ENCODE measurements around the gene LRRC14B.
A peak's percentile ranks its signal among the peaks of the same experiment; 100 is the strongest.

DNA sequence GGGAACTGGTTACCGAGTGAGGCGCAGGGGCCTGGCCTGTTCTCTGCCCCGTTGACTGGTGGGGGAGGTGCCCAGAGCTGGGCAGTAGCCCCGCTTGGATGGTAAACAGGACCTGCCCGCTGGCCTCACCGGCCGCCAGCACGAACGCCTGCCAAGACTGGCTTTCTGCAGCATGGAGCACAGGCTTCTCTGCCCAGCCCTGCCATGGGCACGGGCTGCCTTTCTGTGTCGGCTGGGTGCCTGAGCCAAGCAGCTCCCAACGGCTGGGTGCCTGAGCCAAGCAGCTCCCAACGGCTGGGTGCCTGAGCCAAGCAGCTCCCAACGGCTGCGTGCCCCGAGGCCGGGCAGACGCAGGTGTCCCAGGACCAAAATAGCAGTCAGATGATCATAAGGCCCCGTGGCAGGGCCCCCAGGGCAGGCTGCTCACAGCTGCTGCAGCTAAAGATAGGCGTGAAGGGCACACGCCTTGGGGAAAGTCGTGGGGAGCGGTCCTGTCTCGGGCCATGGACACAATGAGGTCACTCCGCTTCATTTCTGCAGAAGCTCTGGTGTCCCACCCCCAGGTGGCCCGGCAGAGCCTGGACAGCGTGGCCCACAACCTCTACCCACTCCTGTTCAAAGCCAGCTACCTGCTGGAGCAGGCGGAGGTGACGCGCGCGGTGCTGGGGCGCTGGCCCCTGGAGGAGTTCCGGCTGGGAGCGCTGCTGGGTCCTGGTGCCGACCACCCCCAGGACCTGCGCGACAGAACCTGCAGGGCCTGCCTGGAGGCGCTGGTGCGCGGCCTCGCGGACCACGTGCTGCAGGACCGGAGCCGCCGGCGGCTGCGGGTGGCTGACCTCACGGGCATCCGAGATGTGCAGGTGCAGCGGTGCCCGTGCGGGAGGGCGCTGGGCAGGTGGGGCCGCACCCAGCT lies at the start of gene LRRC14B:
- TF ChIP-seq, protein P1, sequence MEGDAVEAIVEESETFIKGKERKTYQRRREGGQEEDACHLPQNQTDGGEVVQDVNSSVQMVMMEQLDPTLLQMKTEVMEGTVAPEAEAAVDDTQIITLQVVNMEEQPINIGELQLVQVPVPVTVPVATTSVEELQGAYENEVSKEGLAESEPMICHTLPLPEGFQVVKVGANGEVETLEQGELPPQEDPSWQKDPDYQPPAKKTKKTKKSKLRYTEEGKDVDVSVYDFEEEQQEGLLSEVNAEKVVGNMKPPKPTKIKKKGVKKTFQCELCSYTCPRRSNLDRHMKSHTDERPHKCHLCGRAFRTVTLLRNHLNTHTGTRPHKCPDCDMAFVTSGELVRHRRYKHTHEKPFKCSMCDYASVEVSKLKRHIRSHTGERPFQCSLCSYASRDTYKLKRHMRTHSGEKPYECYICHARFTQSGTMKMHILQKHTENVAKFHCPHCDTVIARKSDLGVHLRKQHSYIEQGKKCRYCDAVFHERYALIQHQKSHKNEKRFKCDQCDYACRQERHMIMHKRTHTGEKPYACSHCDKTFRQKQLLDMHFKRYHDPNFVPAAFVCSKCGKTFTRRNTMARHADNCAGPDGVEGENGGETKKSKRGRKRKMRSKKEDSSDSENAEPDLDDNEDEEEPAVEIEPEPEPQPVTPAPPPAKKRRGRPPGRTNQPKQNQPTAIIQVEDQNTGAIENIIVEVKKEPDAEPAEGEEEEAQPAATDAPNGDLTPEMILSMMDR (IDR thresholded peaks at IDR 0.05; ENCODE audit: insufficient read depth, low read length), result no peak
- TF ChIP-seq GABPA (IDR thresholded peaks at IDR 0.05; ENCODE audit: low read depth) (no peak), POLR2AphosphoS5 (IDR thresholded peaks at IDR 0.05; ENCODE audit: low read depth) (peak; percentile 18; the same call in 1 of the 2 replicates)
- TF ChIP-seq, protein P2, sequence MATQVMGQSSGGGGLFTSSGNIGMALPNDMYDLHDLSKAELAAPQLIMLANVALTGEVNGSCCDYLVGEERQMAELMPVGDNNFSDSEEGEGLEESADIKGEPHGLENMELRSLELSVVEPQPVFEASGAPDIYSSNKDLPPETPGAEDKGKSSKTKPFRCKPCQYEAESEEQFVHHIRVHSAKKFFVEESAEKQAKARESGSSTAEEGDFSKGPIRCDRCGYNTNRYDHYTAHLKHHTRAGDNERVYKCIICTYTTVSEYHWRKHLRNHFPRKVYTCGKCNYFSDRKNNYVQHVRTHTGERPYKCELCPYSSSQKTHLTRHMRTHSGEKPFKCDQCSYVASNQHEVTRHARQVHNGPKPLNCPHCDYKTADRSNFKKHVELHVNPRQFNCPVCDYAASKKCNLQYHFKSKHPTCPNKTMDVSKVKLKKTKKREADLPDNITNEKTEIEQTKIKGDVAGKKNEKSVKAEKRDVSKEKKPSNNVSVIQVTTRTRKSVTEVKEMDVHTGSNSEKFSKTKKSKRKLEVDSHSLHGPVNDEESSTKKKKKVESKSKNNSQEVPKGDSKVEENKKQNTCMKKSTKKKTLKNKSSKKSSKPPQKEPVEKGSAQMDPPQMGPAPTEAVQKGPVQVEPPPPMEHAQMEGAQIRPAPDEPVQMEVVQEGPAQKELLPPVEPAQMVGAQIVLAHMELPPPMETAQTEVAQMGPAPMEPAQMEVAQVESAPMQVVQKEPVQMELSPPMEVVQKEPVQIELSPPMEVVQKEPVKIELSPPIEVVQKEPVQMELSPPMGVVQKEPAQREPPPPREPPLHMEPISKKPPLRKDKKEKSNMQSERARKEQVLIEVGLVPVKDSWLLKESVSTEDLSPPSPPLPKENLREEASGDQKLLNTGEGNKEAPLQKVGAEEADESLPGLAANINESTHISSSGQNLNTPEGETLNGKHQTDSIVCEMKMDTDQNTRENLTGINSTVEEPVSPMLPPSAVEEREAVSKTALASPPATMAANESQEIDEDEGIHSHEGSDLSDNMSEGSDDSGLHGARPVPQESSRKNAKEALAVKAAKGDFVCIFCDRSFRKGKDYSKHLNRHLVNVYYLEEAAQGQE (IDR thresholded peaks at IDR 0.05; ENCODE audit: insufficient replicate concordance, low read depth), result no peak

Measured in HL-60 (cell line).